Right atrium auricular region (tissue), 2 donors: ENCODE results near the gene SSB. TPM values are rescaled to one million over a fixed set of nuclear protein-coding genes. Genes with fewer than 3 reads are reported as not detected.
"Not testable (repeated sequence)": the region's sequence is repeated elsewhere in the genome, so short reads cannot be mapped to it uniquely, and the experiment has no call there.

Source experiments
- DNase-seq: peaks from one replicate; pipeline ENCODE4 v3.0.0-alpha.2; 2019; ENCODE audit warnings: low spot score
- H3K27ac ChIP-seq, 2 donors: fragments of 200-600 bp; sonication (generic); 1 replicate in 1 of 2; 2 replicates in 1 of 2; pipeline ENCODE4 v1.5.1; 2016 to 2019
- H3K27me3 ChIP-seq, 2 donors: fragments of 200-600 bp; sonication (generic); one replicate each; pipeline versions ENCODE4 v1.5.1 to v1.6.0; 2017 to 2019
- H3K36me3 ChIP-seq: fragments of 200-600 bp; sonication (generic); one replicate; pipeline ENCODE4 v1.5.1; 2016
- H3K4me1 ChIP-seq, 2 donors: fragments of 200-600 bp; sonication (generic); one replicate each; pipeline versions ENCODE4 v1.5.1 to v1.6.0; 2017 to 2019
- H3K4me3 ChIP-seq, 2 donors: fragments of 200-600 bp; sonication (generic); 1 replicate in 1 of 2; 2 replicates in 1 of 2; pipeline ENCODE4 v1.5.1; 2017 to 2019; ENCODE audit warnings: mild to moderate bottlenecking in 1 of 2, moderate library complexity in 1 of 2
- H3K9me3 ChIP-seq, 2 donors: fragments of 200-600 bp; sonication (generic); one replicate each; pipeline ENCODE4 v1.5.1; 2019
- CTCF ChIP-seq, 2 donors: fragments of 200-600 bp; sonication (generic); IDR thresholded peaks; one replicate each; pipeline ENCODE4 v1.5.1; 2019; ENCODE audit warnings: antibody characterized with exemption in 2 of 2
- total RNA-seq, 2 donors: library from RNA; depleted of rRNA; stranded (reverse); fragments of >200 nt; gene quantifications; one replicate each; pipeline ENCODE4 v1.1.0, GENCODE V29; 2016

The SSB gene
- total RNA-seq, 2 donors from 2014 or later = 52.3 to 56.7 TPM

- no peaks in the 10 kb centered on the region for H3K36me3 ChIP-seq
- H3K27me3 ChIP-seq = no peaks in the 10 kb centered on the region
- H3K4me1 ChIP-seq = peaks cover 0 to 57% of the 10 kb centered on the region in 2 donors
- no peaks in the 10 kb centered on the region for H3K9me3 ChIP-seq
- no peak for DNase-seq
- peak overlapping the region; percentile 90 to 93 for H3K4me3 ChIP-seq
- peak overlapping the region; percentile 89 to 92 for H3K27ac ChIP-seq
- TF ChIP-seq CTCF (IDR thresholded peaks at IDR 0.05) = no peak
Measured at GRCh38 chr2:169828141-169828811, 29.6 kb downstream of the SSB start.

- TF ChIP-seq CTCF (IDR thresholded peaks at IDR 0.05) = no peak
- no peaks in the 10 kb centered on the region for H3K27me3 ChIP-seq
- no peaks in the 10 kb centered on the region for H3K9me3 ChIP-seq
- no peak overlapping the region for H3K4me3 ChIP-seq
- DNase-seq = no peak
- H3K36me3 ChIP-seq = no peaks in the 10 kb centered on the region
- H3K27ac ChIP-seq = no peak overlapping the region
- H3K4me1 ChIP-seq = peaks cover 0 to 74% of the 10 kb centered on the region in 2 donors
Measured at GRCh38 chr2:169834401-169834800, 35.7 kb downstream of the SSB start.

GRCh38 chr2:169838743-169839489 is 40.2 kb downstream of the SSB start:
- no peaks in the 10 kb centered on the region for H3K9me3 ChIP-seq
- no peak overlapping the region for H3K4me3 ChIP-seq
- no peak for DNase-seq
- peaks cover 0 to 63% of the 10 kb centered on the region in 2 donors for H3K4me1 ChIP-seq
- peak overlapping the region in 1 of 2 donors; percentile 24 for H3K27ac ChIP-seq
- H3K36me3 ChIP-seq = no peaks in the 10 kb centered on the region
- no peaks in the 10 kb centered on the region for H3K27me3 ChIP-seq
- no peak for TF ChIP-seq CTCF (IDR thresholded peaks at IDR 0.05)

- Histone ChIP-seq H3K36me3 (no peaks in the 10 kb centered on the region), H3K4me3 (peak overlapping the region in 1 of 2 donors; percentile 6), H3K4me1 (peaks cover 0 to 54% of the 10 kb centered on the region in 2 donors), H3K27ac (peak overlapping the region; percentile 39 to 62), H3K27me3 (no peaks in the 10 kb centered on the region), H3K9me3 (no peaks in the 10 kb centered on the region)
- no peak for TF ChIP-seq CTCF (IDR thresholded peaks at IDR 0.05)
- DNase-seq = no peak
Measured at GRCh38 chr2:169839954-169840746, 41.5 kb downstream of the SSB start.

GRCh38 chr2:169840747-169841142 is 42.1 kb downstream of the SSB start:
- Histone ChIP-seq H3K4me3 (no peak overlapping the region), H3K36me3 (no peaks in the 10 kb centered on the region), H3K9me3 (no peaks in the 10 kb centered on the region), H3K4me1 (peaks cover 0 to 50% of the 10 kb centered on the region in 2 donors), H3K27me3 (no peaks in the 10 kb centered on the region), H3K27ac (peak overlapping the region in 1 of 2 donors; percentile 39)
- TF ChIP-seq CTCF (IDR thresholded peaks at IDR 0.05) = no peak
- no peak for DNase-seq

GRCh38 chr2:169841625-169842024 is 43.0 kb downstream of the SSB start:
- not testable (repeated sequence) for H3K27ac ChIP-seq, H3K4me3 ChIP-seq, DNase-seq, H3K9me3 ChIP-seq, H3K27me3 ChIP-seq, H3K36me3 ChIP-seq
- H3K4me1 ChIP-seq = peaks cover 0 to 45% of the 10 kb centered on the region in 2 donors
